Omental fat pad (tissue), 4 donors: Measurements from ENCODE around the gene CIDEC. TPM values are rescaled to one million over a fixed set of nuclear protein-coding genes. Genes with fewer than 3 reads are reported as not detected.
"Not testable (repeated sequence)": the region's sequence is repeated elsewhere in the genome, so short reads cannot be mapped to it uniquely, and the experiment has no call there.

Experiments
- ATAC-seq: fragments of 150-250 bp; one replicate; pipeline ENCODE4 v1.9.1; 2016; ENCODE audit warnings: mild to moderate bottlenecking, moderate library complexity; ENCODE audit not compliant: low FRiP score
- DNase-seq: peaks from one replicate; pipeline ENCODE4 v3.0.0-alpha.2; 2019; ENCODE audit warnings: low spot score
- total RNA-seq, 4 donors: library from RNA; depleted of rRNA; stranded (reverse); fragments of >200 nt; gene quantifications; one replicate each; pipeline ENCODE4 v1.1.0, GENCODE V29; 2016
- TF ChIP-seq, protein P1 (sequence below), 3 donors: fragments of 450-650 bp; IDR thresholded peaks; one replicate each; pipeline ENCODE4 v1.5.1; 2016 to 2017; ENCODE audit warnings: antibody characterized with exemption in 3 of 3, mild to moderate bottlenecking in 3 of 3, moderate library complexity in 2 of 3

Gene CIDEC
- total RNA-seq, 4 donors from 2014 or later: 318 to 1,481 (median 713) TPM

GRCh38 chr3:9901967-9902366 is 21.9 kb upstream of the CIDEC start:
- ATAC-seq: no peak
- TF ChIP-seq, protein P1, sequence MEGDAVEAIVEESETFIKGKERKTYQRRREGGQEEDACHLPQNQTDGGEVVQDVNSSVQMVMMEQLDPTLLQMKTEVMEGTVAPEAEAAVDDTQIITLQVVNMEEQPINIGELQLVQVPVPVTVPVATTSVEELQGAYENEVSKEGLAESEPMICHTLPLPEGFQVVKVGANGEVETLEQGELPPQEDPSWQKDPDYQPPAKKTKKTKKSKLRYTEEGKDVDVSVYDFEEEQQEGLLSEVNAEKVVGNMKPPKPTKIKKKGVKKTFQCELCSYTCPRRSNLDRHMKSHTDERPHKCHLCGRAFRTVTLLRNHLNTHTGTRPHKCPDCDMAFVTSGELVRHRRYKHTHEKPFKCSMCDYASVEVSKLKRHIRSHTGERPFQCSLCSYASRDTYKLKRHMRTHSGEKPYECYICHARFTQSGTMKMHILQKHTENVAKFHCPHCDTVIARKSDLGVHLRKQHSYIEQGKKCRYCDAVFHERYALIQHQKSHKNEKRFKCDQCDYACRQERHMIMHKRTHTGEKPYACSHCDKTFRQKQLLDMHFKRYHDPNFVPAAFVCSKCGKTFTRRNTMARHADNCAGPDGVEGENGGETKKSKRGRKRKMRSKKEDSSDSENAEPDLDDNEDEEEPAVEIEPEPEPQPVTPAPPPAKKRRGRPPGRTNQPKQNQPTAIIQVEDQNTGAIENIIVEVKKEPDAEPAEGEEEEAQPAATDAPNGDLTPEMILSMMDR (IDR thresholded peaks at IDR 0.05): no peak
- no peak for DNase-seq

DNA sequence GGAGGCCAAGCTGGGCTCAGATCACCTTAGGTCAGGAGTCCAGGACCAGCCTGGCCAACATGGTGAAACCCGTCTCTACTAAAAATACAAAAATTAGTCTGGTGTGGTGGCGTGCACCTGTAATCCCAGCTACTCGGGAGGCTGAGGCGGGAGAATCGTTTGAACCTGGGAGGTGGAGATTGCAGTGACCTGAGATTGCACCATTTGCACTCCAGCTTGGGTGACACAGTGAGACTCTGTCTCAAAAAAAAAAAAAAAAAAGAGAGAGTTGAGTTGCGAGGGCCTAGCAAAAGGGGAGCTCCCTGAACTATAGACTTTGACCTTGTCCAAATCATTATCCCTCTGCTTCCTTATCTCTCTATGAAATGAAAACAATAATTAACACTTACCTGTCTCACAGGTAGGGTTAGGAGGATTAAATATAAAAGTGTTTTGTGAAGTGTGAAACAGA is 20.9 kb upstream of the CIDEC start:
- DNase-seq, ATAC-seq: not testable (repeated sequence)

DNA sequence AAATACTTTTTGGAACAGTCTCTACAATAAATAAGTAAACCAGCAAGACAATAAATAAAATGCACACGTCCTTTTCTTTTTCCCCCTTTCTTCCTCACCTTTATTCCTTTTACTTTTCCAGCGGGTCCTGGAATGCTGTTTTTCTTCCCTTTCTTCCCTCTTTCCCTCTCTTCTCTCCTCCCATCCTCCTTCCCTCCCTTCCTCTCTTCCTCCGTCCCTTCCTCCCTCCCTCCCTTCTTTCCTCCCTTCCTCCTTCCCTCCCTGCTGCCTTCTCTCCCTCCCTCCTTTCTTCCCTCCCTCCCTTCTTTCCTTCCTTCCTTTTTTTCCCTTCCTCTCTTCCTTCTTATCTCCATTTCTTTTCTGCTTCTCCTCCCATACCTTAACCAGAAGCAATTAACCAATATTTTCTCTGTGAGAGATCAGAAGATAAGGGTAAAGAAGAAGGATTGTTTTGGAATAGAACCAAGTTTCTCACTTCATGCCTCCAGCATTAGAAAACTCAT is 19.3 kb upstream of the CIDEC start:
- TF ChIP-seq, protein P1 (IDR thresholded peaks at IDR 0.05): no peak
- ATAC-seq (no peak), DNase-seq (no peak)

DNA sequence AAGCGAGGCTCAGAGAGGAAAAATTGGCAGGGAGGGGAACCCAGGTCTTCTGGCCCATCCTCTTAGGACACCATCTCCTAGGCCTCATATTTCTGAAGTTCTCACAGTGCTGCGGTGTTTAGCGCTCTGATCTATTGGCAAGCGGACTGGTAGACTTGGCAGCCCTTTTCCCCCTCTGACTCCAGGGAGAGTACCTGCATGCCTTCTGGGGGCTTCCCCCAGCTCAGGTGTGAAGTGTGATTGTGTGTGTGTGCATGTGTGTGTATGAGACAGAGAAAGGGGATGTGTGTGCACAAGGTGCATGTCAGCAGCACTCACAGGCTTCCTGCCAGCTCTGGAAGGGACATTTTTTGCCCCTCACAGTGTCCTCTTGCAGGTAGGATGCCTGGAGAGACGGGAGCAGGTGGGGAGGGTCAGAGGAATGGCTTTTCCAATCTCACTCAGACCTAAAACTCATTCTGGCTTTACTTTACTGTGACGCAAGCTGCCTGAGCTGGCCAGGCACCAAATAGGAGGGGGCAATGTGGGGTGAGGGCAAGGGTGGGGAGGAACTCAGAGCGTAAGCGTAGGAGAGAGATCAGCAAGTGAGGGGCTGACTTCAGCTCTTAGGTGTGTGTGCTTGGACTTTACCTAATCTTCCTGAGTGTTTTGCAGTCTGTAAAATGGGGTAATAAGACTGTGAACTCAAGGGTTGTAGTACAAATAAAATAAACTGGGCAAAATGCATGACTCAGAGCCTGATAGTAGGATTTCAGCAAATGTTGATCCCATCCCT is 18.6 kb upstream of the CIDEC start:
- ATAC-seq: peak; percentile 70
- no peak for DNase-seq
- TF ChIP-seq, protein P1 (IDR thresholded peaks at IDR 0.05): no peak

DNA sequence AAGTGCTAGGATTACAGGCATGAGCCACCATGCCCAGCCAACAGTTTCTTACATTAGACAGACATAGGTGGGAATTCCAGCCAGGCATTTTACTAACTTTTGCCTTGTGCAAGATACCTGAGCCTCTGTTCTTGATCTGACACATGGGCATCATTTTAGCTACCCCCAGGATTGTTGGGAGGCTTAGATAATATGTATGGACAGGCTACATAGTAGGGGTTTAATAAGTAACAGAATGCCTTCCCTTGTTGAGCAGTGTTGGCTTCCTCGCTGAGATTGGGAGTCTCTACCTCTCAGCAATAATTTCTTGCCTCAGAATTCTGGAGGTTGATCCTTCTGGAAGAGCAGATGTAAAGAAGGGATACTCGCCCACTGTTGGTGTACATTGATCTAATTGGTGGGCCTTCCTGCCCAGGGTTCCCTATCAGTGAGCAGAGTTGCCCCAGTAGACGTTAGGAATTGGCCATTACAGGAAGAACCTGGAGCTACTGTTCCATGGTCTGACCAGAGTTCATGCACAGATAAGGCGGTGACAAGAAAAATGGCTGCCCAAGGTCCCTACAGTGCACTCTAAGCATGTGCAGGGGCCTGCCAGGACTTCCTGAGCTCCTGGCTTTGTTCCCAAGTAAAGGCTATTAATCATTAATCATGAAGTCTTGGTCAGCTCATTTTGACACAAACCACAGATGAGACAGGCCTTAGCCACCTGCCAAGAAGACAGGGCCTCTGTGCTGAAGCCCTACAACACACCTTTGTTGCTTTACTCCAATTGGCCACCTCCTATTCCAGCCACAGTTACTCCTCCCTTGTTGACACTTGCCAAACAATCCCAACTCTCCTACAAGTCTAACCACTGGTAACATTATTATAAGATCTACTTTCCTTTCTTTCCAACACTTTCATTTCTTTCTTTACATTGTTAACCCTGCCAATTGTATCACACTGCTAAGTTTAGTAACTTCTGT is 17.6 kb upstream of the CIDEC start:
- no peak for DNase-seq
- TF ChIP-seq, protein P1 (IDR thresholded peaks at IDR 0.05): no peak
- no peak for ATAC-seq

DNA sequence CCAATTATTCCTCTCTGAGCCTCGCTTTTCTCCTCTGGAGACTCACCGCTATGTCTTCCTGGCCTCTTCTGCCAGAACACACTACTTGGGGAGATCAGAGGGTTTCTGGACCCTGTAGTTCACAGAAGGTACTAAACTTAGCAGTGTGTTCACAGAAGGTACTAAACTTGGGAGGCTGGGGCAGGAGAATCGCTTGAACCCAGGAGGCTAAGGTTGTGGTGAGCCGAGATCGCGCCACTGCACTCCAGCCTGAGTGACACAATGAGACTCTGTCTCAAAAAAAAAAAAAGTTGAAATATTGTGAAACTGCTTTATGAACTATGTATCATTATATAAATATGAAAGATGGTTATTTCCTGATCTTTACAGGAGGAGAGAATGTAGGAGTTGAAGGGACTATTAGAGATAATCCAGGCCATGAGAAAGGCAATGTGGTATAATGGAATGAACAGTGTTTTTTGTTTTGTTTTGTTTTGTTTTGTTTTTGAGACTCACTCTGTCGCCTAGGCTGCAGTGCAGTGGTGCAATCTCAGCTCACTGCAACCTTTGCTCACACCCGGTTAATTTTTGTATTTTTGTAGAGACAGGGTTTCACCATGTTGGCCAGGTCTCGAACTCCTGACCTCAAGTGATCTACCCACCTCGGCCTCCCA is 16.8 kb upstream of the CIDEC start:
- not testable (repeated sequence) for DNase-seq

GRCh38 chr3:9895715-9896114 is 15.7 kb upstream of the CIDEC start:
- ATAC-seq, DNase-seq: not testable (repeated sequence)

More for the DNA sequence above, 16.8 kb upstream of the CIDEC start:
- peak; percentile 35 for ATAC-seq

- no peak for ATAC-seq
- TF ChIP-seq, protein P1 (IDR thresholded peaks at IDR 0.05): no peak
- no peak for DNase-seq
Observed at GRCh38 chr3:9893739-9894138, 13.7 kb upstream of the CIDEC start.
